ENCODE results near the gene PHTF2. TPM values are rescaled to one million over a fixed set of nuclear protein-coding genes. Genes with fewer than 3 reads are reported as not detected.

The PHTF2 gene
- total RNA-seq, 1 donor from 2014 or later, result 22.1 TPM

DNA sequence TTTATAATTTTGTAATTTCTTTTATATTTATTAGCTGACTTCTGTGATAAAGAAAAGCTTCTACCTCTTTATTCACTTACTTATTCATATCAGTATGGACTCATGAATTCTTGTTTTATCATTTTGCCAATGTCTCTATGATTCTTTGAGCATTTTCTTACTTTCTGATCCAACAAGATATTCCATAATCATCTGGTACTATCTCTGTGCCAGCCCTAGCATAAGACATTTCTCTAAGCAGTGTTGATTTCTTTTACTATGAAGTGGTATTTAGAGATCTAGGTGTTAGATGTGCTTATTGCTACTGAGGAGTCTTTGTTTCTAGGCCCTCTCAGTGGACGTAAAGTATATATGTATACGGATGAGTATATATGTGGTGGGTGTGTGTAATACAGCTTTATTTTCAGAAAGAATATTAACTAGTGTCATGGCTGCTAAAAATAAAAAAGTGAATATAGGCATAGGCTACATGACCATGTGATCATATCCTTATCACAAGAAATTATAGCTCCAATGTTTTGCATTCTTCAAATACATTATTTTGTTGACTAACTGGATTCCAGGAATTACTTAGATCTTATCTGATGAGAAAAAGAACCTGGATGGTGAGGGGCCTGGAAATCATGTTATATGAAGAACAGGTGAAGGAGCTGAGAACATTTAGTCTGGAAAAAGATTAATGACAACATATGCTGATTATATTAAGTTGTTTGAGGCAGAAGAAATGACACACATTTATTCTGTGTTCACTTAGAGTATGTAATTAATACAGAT lies 13.1 kb downstream of the PHTF2 start:
- H3K4me3 ChIP-seq, result no peak overlapping the region
- H3K36me3 ChIP-seq, result peaks cover 6% of the 10 kb centered on the region
- DNase-seq, result no peak
- H3K9me3 ChIP-seq (replicated peaks), result peaks cover 24% of the 10 kb centered on the region
- peaks cover 13% of the 10 kb centered on the region for H3K4me1 ChIP-seq
- no peaks in the 10 kb centered on the region for H3K27me3 ChIP-seq (ENCODE audit: low read depth)
- no peak overlapping the region for H3K27ac ChIP-seq (replicated peaks)
- intact Hi-C loops (cut with micrococcal nuclease), result no loop called here
- TF ChIP-seq, protein P1, sequence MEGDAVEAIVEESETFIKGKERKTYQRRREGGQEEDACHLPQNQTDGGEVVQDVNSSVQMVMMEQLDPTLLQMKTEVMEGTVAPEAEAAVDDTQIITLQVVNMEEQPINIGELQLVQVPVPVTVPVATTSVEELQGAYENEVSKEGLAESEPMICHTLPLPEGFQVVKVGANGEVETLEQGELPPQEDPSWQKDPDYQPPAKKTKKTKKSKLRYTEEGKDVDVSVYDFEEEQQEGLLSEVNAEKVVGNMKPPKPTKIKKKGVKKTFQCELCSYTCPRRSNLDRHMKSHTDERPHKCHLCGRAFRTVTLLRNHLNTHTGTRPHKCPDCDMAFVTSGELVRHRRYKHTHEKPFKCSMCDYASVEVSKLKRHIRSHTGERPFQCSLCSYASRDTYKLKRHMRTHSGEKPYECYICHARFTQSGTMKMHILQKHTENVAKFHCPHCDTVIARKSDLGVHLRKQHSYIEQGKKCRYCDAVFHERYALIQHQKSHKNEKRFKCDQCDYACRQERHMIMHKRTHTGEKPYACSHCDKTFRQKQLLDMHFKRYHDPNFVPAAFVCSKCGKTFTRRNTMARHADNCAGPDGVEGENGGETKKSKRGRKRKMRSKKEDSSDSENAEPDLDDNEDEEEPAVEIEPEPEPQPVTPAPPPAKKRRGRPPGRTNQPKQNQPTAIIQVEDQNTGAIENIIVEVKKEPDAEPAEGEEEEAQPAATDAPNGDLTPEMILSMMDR (IDR thresholded peaks at IDR 0.05; ENCODE audit: borderline replicate concordance), result no peak

DNA sequence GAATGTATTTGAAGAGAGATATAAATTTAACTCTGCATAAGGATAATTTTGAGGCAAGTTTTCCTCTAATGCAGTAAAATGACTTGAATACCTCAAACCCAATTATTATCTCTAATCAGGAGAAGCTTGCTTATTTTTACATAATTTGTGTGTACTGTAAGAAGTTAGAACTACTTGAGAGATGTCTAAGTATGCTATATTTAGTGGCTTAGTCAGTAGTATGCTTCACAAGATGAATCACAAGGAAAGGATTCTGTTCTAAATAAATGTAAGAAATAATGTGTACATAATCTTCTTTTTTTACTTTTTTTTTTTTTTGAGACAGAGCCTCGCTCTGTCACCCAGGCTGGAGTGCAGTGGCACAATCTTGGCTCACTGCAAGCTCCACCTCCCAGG lies 13.7 kb downstream of the PHTF2 start:
- Histone ChIP-seq H3K4me3 (no peak overlapping the region), H3K36me3 (peaks cover 12% of the 10 kb centered on the region), H3K27ac (replicated peaks) (no peak overlapping the region), H3K4me1 (peaks cover 13% of the 10 kb centered on the region), H3K9me3 (replicated peaks) (peaks cover 24% of the 10 kb centered on the region), H3K27me3 (ENCODE audit: low read depth) (no peaks in the 10 kb centered on the region)
- intact Hi-C loops (cut with micrococcal nuclease), result no loop called here
- no peak for DNase-seq
- TF ChIP-seq, protein P1 (IDR thresholded peaks at IDR 0.05; ENCODE audit: borderline replicate concordance), result no peak

DNA sequence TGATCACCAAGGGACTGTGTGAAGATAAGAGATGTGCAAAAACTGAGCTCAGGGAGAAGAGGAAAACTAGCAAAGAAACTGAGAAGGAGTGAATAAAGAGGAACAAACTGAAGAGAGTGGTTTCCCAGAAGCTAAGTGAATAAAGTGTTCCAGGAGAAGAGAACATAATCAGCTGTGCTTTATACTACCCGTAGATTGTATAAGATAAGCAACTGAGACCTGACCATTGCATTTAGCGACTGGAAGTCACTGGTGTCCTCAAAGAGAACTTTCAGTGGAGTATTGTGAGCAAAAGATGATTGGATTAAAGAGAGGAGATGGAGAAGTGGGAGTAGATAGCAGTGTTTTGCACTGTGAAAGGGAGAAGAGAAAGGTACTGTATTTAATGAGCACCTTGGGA lies 14.6 kb downstream of the PHTF2 start:
- H3K27me3 ChIP-seq (ENCODE audit: low read depth), result no peaks in the 10 kb centered on the region
- intact Hi-C loops (cut with micrococcal nuclease), result no loop called here
- peaks cover 24% of the 10 kb centered on the region for H3K9me3 ChIP-seq (replicated peaks)
- DNase-seq, result no peak
- no peak overlapping the region for H3K27ac ChIP-seq (replicated peaks)
- H3K4me1 ChIP-seq, result peaks cover 13% of the 10 kb centered on the region
- peaks cover 21% of the 10 kb centered on the region for H3K36me3 ChIP-seq
- H3K4me3 ChIP-seq, result no peak overlapping the region
- TF ChIP-seq, protein P1 (IDR thresholded peaks at IDR 0.05; ENCODE audit: borderline replicate concordance), result no peak

DNA sequence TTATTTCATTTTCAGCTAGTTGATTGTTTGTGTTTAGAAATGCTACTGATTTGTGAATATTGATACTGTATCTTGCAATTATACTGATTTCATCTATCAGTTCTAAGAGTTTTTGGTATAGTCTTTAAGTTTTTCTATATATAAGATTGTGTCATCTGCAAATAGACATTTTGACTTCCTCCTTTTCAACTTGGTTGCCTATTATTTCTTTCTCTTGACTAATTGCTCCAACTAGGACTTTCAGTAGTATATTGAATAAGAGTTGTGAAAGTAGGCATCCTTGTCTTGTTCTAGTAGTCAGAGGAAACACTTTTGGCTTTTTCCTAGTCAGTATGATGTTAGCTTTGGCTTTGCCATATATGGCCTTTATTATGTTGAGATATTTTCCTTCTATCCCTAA lies 20.4 kb downstream of the PHTF2 start:
- Histone ChIP-seq H3K27me3 (ENCODE audit: low read depth) (no peaks in the 10 kb centered on the region), H3K4me3 (no peak overlapping the region), H3K4me1 (peaks cover 7% of the 10 kb centered on the region), H3K9me3 (replicated peaks) (peaks cover 63% of the 10 kb centered on the region), H3K27ac (replicated peaks) (no peak overlapping the region), H3K36me3 (peaks cover 40% of the 10 kb centered on the region)
- DNase-seq, result no peak
- intact Hi-C loops (cut with micrococcal nuclease), result no loop called here
- TF ChIP-seq, protein P1 (IDR thresholded peaks at IDR 0.05; ENCODE audit: borderline replicate concordance), result no peak

DNA sequence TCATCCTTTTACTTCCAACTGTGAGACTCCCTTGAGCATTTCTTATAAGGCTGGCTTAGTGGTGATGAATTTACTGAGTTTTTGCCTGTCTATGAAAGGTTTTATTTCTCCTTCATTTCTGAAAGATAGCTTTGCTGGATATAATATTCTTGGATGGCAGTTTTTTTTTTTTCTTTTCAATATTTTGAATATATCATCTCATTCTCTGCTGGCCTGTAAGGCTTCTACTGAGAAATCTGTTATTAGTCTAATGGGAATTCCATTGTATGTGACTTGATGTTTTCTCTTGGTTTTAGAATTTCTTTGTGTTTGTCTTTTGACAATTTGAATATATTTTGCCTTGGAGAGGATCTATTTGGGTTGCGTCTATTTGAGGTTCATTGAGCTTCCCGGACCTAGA lies 22.4 kb downstream of the PHTF2 start:
- H3K9me3 ChIP-seq (replicated peaks), result peaks cover 74% of the 10 kb centered on the region
- H3K27ac ChIP-seq (replicated peaks), result no peak overlapping the region
- no peak for DNase-seq
- peaks cover 40% of the 10 kb centered on the region for H3K36me3 ChIP-seq
- TF ChIP-seq, protein P1 (IDR thresholded peaks at IDR 0.05; ENCODE audit: borderline replicate concordance), result no peak
- intact Hi-C loops (cut with micrococcal nuclease), result no loop called here
- no peaks in the 10 kb centered on the region for H3K27me3 ChIP-seq (ENCODE audit: low read depth)
- H3K4me3 ChIP-seq, result no peak overlapping the region
- peaks cover 12% of the 10 kb centered on the region for H3K4me1 ChIP-seq

Data from left ventricle myocardium inferior (tissue), 1 donor.